ENCODE data around the gene PRKAB1. TPM values are rescaled to one million over a fixed set of nuclear protein-coding genes. Genes with fewer than 3 reads are reported as not detected.

The PRKAB1 gene
- total RNA-seq, 4 donors from 2014 or later: 50.3 to 119 (median 76.2) TPM

GRCh38 chr12:119627019-119627643 is 40.8 kb upstream of the PRKAB1 start:
- Histone ChIP-seq H3K9me3 (no peaks in the 10 kb centered on the region), H3K27ac (no peak overlapping the region), H3K36me3 (no peaks in the 10 kb centered on the region), H3K27me3 (no peaks in the 10 kb centered on the region), H3K4me3 (no peak overlapping the region), H3K4me1 (no peaks in the 10 kb centered on the region)
- DNase-seq: no peak
- TF ChIP-seq POLR2A (IDR thresholded peaks at IDR 0.05): no peak
- no peak for TF ChIP-seq CTCF (IDR thresholded peaks at IDR 0.05)

GRCh38 chr12:119627686-119628085 is 40.2 kb upstream of the PRKAB1 start:
- H3K4me3 ChIP-seq: no peak overlapping the region
- H3K27ac ChIP-seq: no peak overlapping the region
- H3K9me3 ChIP-seq: no peaks in the 10 kb centered on the region
- DNase-seq: no peak
- H3K36me3 ChIP-seq: no peaks in the 10 kb centered on the region
- H3K27me3 ChIP-seq: no peaks in the 10 kb centered on the region
- H3K4me1 ChIP-seq: no peaks in the 10 kb centered on the region
- TF ChIP-seq POLR2A (IDR thresholded peaks at IDR 0.05) (no peak), CTCF (IDR thresholded peaks at IDR 0.05) (no peak)

- no peaks in the 10 kb centered on the region for H3K4me1 ChIP-seq
- H3K27me3 ChIP-seq: no peaks in the 10 kb centered on the region
- H3K9me3 ChIP-seq: no peaks in the 10 kb centered on the region
- H3K27ac ChIP-seq: no peak overlapping the region
- no peak for DNase-seq
- TF ChIP-seq CTCF (IDR thresholded peaks at IDR 0.05) (no peak), POLR2A (IDR thresholded peaks at IDR 0.05) (no peak)
- no peaks in the 10 kb centered on the region for H3K36me3 ChIP-seq
- H3K4me3 ChIP-seq: no peak overlapping the region
Measured at GRCh38 chr12:119630223-119630780, 37.6 kb upstream of the PRKAB1 start.

GRCh38 chr12:119630962-119631550 is 36.9 kb upstream of the PRKAB1 start:
- H3K4me1 ChIP-seq: no peaks in the 10 kb centered on the region
- no peak overlapping the region for H3K4me3 ChIP-seq
- no peak overlapping the region for H3K27ac ChIP-seq
- no peak for DNase-seq
- TF ChIP-seq CTCF (IDR thresholded peaks at IDR 0.05) (no peak), POLR2A (IDR thresholded peaks at IDR 0.05) (no peak)
- H3K9me3 ChIP-seq: no peaks in the 10 kb centered on the region
- no peaks in the 10 kb centered on the region for H3K27me3 ChIP-seq
- no peaks in the 10 kb centered on the region for H3K36me3 ChIP-seq

- Histone ChIP-seq H3K27ac (no peak overlapping the region), H3K9me3 (no peaks in the 10 kb centered on the region), H3K4me3 (no peak overlapping the region), H3K36me3 (no peaks in the 10 kb centered on the region), H3K4me1 (no peaks in the 10 kb centered on the region), H3K27me3 (no peaks in the 10 kb centered on the region)
- TF ChIP-seq CTCF (IDR thresholded peaks at IDR 0.05): no peak
- TF ChIP-seq POLR2A (IDR thresholded peaks at IDR 0.05): no peak
- DNase-seq: no peak
Measured at GRCh38 chr12:119631930-119632678, 35.8 kb upstream of the PRKAB1 start.

Measured in Peyer's patch (tissue), 4 donors.